NCI-H128 (cell line): ENCODE measurements around the gene FRAS1.
A peak's percentile ranks its signal among the peaks of the same experiment; 100 is the strongest.
"Not testable (repeated sequence)": the region's sequence is repeated elsewhere in the genome, so short reads cannot be mapped to it uniquely, and the experiment has no call there.

Source experiments
- DNase-seq: peaks from one replicate; lab custom pipeline; 2025; ENCODE audit not compliant: unreplicated experiment; lab: John Stamatoyannopoulos, UW

The FRAS1 gene

GRCh38 chr4:78057135-78057599 lies at the start of gene FRAS1:
TSS of gene FRAS1 (plus strand) at chr4:78057323. CDS start at chr4:78058010, 687 bp downstream.
- peak; percentile 57 for DNase-seq

- not testable (repeated sequence) for DNase-seq
Observed at GRCh38 chr4:78011003-78011402, 46.1 kb upstream of the FRAS1 start.

GRCh38 chr4:78014889-78015886 lies 41.9 kb upstream of the FRAS1 start:
- no peak for DNase-seq

GRCh38 chr4:78018271-78019049 lies 38.7 kb upstream of the FRAS1 start:
- no peak for DNase-seq

GRCh38 chr4:78019414-78019813 lies 37.7 kb upstream of the FRAS1 start:
- no peak for DNase-seq

GRCh38 chr4:78020677-78021076 lies 36.4 kb upstream of the FRAS1 start:
- DNase-seq = no peak

- no peak for DNase-seq
Observed at GRCh38 chr4:78022517-78022916, 34.6 kb upstream of the FRAS1 start.

GRCh38 chr4:78024085-78024484 lies 33.0 kb upstream of the FRAS1 start:
- DNase-seq = no peak

- DNase-seq = no peak
Observed at GRCh38 chr4:78024576-78025091, 32.5 kb upstream of the FRAS1 start.

- DNase-seq = no peak
Observed at GRCh38 chr4:78031417-78031950, 25.6 kb upstream of the FRAS1 start.

GRCh38 chr4:78032446-78032845 lies 24.7 kb upstream of the FRAS1 start:
- DNase-seq = peak; percentile 56

- no peak for DNase-seq
Observed at GRCh38 chr4:78032929-78033328, 24.2 kb upstream of the FRAS1 start.

GRCh38 chr4:78033861-78034260 lies 23.3 kb upstream of the FRAS1 start:
- DNase-seq = no peak

- DNase-seq = no peak
Observed at GRCh38 chr4:78038704-78039103, 18.4 kb upstream of the FRAS1 start.

GRCh38 chr4:78039678-78040077 lies 17.4 kb upstream of the FRAS1 start:
- DNase-seq = no peak

- no peak for DNase-seq
Observed at GRCh38 chr4:78040431-78040830, 16.7 kb upstream of the FRAS1 start.

GRCh38 chr4:78047366-78047765 lies 9.8 kb upstream of the FRAS1 start:
- DNase-seq = no peak

- DNase-seq = peak; percentile 94
Observed at GRCh38 chr4:78056265-78057129, 626 bp upstream of the FRAS1 start.

GRCh38 chr4:78057600-78058550 lies 752 bp downstream of the FRAS1 start:
- peak; percentile 28 for DNase-seq
